Body of pancreas (tissue), 4 donors: Measurements from ENCODE around the gene ASAP2.

Experiments
- POLR2A ChIP-seq, 3 donors: fragments of 450-650 bp; IDR thresholded peaks; one replicate each; pipeline ENCODE4 v1.6.1; 2016; ENCODE audit warnings: antibody characterized with exemption in 3 of 3, mild to moderate bottlenecking in 2 of 3
- TF ChIP-seq, protein P1 (sequence below), 7 experiments: fragments of 450-650 bp in 4 of 7; fragments of 200-600 bp in 3 of 7; sonication (generic) in 3 of 7; IDR thresholded peaks; one replicate each; pipeline ENCODE4 v1.5.1; 2016 to 2019; ENCODE audit warnings: antibody characterized with exemption in 7 of 7

DNA sequence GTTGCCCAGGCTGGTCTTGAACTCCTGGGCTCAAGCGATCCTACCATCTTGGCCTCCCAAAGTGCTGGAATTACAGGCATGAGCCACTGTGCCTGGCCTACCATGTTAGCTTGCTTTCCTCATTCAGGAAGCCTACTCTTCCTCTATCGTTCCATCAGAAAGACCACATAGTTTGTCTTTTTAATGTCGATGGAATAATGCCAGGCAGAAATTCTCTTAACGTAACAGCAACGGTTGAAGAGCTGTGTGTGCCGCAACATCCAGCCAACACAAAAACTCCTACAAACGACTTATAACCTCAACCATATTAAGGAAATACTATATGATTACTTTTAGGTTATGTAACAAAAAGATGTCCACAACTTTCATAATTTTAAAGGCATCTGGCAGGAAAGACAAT lies 206.2 kb downstream of the ASAP2 start:
- TF ChIP-seq, protein P1, sequence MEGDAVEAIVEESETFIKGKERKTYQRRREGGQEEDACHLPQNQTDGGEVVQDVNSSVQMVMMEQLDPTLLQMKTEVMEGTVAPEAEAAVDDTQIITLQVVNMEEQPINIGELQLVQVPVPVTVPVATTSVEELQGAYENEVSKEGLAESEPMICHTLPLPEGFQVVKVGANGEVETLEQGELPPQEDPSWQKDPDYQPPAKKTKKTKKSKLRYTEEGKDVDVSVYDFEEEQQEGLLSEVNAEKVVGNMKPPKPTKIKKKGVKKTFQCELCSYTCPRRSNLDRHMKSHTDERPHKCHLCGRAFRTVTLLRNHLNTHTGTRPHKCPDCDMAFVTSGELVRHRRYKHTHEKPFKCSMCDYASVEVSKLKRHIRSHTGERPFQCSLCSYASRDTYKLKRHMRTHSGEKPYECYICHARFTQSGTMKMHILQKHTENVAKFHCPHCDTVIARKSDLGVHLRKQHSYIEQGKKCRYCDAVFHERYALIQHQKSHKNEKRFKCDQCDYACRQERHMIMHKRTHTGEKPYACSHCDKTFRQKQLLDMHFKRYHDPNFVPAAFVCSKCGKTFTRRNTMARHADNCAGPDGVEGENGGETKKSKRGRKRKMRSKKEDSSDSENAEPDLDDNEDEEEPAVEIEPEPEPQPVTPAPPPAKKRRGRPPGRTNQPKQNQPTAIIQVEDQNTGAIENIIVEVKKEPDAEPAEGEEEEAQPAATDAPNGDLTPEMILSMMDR (IDR thresholded peaks at IDR 0.05), result no peak
- TF ChIP-seq POLR2A (IDR thresholded peaks at IDR 0.05), result no peak
